ENCODE data around the gene IPCEF1. TPM values are rescaled to one million over a fixed set of nuclear protein-coding genes. Genes with fewer than 3 reads are reported as not detected.
A peak's percentile ranks its signal among the peaks of the same experiment; 100 is the strongest.

Gene IPCEF1
- total RNA-seq, 1 donor from 2014 or later: 0.98 TPM

GRCh38 chr6:154298297-154298696 lies 58.3 kb downstream of the IPCEF1 start:
- ATAC-seq (peak; percentile 76), DNase-seq (ENCODE audit: low spot score) (no peak)

- ATAC-seq (peak; percentile 36), DNase-seq (ENCODE audit: low spot score) (no peak)
These were observed 58.9 kb downstream of the IPCEF1 start for GRCh38 chr6:154297721-154298120.

- ATAC-seq (no peak), DNase-seq (ENCODE audit: low spot score) (no peak)
These were observed 59.4 kb downstream of the IPCEF1 start for GRCh38 chr6:154297210-154297609.

- no peak for DNase-seq (ENCODE audit: low spot score)
- no peak for ATAC-seq
These were observed 60.9 kb downstream of the IPCEF1 start for GRCh38 chr6:154295733-154296132.

GRCh38 chr6:154292855-154293519 lies 63.6 kb downstream of the IPCEF1 start:
- ATAC-seq (no peak), DNase-seq (ENCODE audit: low spot score) (no peak)

- DNase-seq (ENCODE audit: low spot score): no peak
- no peak for ATAC-seq
These were observed 64.5 kb downstream of the IPCEF1 start for GRCh38 chr6:154292066-154292465.

- ATAC-seq (no peak), DNase-seq (ENCODE audit: low spot score) (no peak)
These were observed 66.6 kb downstream of the IPCEF1 start for GRCh38 chr6:154289818-154290508.

- ATAC-seq (no peak), DNase-seq (ENCODE audit: low spot score) (no peak)
These were observed 70.8 kb downstream of the IPCEF1 start for GRCh38 chr6:154285826-154286225.

GRCh38 chr6:154284313-154284853 lies 72.2 kb downstream of the IPCEF1 start:
- ATAC-seq (no peak), DNase-seq (ENCODE audit: low spot score) (no peak)

GRCh38 chr6:154280521-154280920 lies 76.1 kb downstream of the IPCEF1 start:
- no peak for DNase-seq (ENCODE audit: low spot score)
- ATAC-seq: no peak

- ATAC-seq (peak; percentile 36), DNase-seq (ENCODE audit: low spot score) (no peak)
These were observed 79.0 kb downstream of the IPCEF1 start for GRCh38 chr6:154277629-154278017.

GRCh38 chr6:154276810-154277628 lies 79.6 kb downstream of the IPCEF1 start:
- ATAC-seq (peak; percentile 95), DNase-seq (ENCODE audit: low spot score) (no peak)

GRCh38 chr6:154274168-154274567 lies 82.4 kb downstream of the IPCEF1 start:
- DNase-seq (ENCODE audit: low spot score): no peak
- ATAC-seq: no peak

GRCh38 chr6:154268486-154268885 lies 88.1 kb downstream of the IPCEF1 start:
- DNase-seq (ENCODE audit: low spot score) (no peak), ATAC-seq (no peak)

GRCh38 chr6:154267508-154268106 lies 89.0 kb downstream of the IPCEF1 start:
- ATAC-seq: no peak
- DNase-seq (ENCODE audit: low spot score): no peak

- DNase-seq (ENCODE audit: low spot score) (no peak), ATAC-seq (no peak)
These were observed 90.0 kb downstream of the IPCEF1 start for GRCh38 chr6:154266560-154267099.

- no peak for ATAC-seq
- DNase-seq (ENCODE audit: low spot score): no peak
These were observed 94.8 kb downstream of the IPCEF1 start for GRCh38 chr6:154261688-154262397.

- ATAC-seq (no peak), DNase-seq (ENCODE audit: low spot score) (no peak)
These were observed 98.4 kb downstream of the IPCEF1 start for GRCh38 chr6:154258064-154258757.

GRCh38 chr6:154257067-154257466 lies 99.5 kb downstream of the IPCEF1 start:
- ATAC-seq (no peak), DNase-seq (ENCODE audit: low spot score) (no peak)

GRCh38 chr6:154252678-154253077 lies 103.9 kb downstream of the IPCEF1 start:
- DNase-seq (ENCODE audit: low spot score) (no peak), ATAC-seq (no peak)
